Ramos (cell line): ENCODE measurements around the gene P2RY2.

Source experiments
- in situ Hi-C: fragments of 300-500 bp; cut with MboI; formaldehyde crosslinking; loops from one replicate; pipeline ENCODE4 v1.14.3; 2022; ENCODE audit warnings: low sequenced_read_pairs; ENCODE audit not compliant: unreplicated experiment

The P2RY2 gene

DNA sequence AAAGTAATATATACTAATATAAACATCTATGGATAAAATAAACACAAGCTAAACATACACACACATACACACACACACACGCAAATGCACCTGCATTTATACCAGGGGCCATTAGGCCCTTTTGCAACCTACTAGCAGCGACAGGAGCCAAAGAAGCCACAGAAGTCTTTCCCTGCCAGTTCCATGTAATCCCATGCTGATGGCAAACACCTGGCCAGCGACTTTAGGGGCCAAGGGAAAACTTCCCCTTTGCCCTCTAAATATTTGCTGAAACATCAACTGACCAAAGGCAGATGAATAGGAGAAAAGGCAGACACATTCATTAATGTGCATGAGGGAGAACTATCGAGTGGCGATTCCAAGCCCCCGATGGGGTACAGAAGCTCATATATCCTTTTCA, 14.8 kb upstream of the P2RY2 start:
- in situ Hi-C loops: no loop called here

DNA sequence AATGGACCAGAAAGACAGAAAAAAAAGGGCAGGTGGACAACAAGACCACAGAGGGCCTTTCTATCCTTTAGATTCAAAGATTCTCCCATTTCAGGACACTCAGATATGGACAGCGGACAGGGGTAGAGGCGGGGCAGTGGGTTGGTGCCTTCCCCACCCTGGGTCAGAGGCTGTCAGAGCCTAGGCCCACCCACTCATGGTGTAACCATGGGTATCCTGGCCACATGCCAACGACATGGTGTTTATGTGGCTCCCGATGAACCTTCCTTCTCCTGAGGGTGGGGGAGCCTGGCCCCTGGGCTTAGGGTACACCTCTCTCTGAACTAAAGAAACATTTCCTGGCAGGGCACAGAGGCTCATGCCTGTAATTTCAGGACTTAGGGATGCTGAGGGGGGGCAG, 14.3 kb upstream of the P2RY2 start:
- in situ Hi-C loops: no loop called here

DNA sequence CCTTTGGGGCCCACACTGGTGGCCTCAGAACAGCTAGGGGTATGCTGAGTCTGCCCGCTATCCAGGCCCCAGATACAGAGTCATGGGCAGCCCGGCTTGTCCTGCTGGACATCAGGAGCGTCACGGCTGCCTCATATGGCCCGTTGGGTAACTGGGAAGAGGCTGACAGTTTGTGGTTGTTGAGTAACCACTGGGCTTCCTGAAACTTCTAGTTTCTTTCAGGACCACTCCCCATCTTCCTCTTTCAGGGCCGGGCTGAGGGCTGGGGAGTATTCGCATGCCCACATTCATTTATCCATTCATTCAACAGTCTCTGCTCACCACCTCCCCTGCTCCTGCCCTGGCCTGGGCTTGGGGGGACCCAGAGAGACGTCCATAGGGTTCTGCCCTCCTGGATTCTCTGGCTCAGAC, 13.4 kb upstream of the P2RY2 start:
- in situ Hi-C loops: no loop called here

DNA sequence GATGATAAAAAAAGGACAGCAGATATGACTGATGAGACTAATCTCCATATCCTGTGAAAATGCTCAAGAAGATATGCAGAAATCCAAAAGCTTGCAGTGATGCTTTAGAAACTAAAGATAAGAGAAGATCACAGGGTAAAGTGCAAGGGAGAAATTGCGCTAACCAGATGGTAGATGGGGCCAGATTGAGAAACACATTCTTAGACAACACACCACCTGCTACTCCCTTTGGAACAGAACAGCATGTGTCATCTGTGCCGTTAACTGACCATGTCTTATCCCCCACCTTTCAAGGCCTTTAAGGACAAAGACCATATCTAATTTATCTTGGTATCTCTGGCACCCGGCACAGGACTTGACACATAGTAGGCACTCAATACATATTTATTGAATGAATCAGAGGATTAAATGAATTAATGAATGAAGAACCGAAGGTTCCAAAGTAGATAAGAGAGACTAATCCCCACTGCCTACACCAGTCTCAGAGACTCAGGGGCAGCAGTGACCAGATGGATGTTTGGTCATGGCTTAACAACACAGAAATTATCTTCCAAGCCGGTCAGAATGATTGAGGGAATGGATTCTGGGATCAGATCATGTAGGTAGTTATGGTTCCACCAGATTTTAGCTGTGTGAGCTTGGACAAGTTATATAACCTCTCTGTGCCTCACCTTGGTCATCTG, 12.3 kb upstream of the P2RY2 start:
- in situ Hi-C loops: no loop called here

DNA sequence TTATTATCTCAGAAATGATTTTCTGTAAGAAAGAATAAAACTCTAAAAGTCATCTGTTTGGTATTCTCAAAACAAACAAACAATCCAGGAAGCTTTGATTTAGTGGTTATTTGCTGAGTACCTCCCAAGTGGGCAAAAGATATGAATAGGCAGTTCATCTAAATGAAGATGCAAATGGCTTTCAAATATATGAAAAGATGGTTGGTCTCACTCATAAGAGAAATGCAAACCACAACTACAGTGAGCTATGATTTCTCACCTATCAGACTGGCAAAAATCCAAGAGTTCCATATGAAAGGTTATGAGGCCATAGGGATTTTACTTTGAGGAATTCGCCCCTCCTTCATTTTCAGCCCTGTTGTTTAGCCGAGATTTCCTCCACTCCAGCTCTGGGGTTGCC, 11.3 kb upstream of the P2RY2 start:
- in situ Hi-C loops: no loop called here

DNA sequence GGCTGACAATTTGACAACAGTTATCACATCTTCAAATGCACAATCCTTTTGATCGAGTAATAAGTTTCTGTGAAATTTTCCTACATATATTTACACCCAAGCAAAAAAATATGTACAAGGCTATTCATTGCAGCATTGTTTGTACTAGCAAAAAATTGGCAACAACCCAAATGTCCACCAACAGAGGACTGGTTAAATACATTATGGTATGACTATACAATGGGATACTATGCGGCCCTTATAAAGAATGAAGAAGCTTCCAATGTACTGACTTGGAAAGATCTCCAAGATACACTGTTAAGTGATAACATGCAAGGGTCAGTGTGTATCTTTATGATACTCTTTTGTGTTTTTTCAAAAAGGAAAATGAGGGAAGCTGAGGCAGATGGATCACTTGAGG, 8.2 kb upstream of the P2RY2 start:
- in situ Hi-C loops: no loop called here

DNA sequence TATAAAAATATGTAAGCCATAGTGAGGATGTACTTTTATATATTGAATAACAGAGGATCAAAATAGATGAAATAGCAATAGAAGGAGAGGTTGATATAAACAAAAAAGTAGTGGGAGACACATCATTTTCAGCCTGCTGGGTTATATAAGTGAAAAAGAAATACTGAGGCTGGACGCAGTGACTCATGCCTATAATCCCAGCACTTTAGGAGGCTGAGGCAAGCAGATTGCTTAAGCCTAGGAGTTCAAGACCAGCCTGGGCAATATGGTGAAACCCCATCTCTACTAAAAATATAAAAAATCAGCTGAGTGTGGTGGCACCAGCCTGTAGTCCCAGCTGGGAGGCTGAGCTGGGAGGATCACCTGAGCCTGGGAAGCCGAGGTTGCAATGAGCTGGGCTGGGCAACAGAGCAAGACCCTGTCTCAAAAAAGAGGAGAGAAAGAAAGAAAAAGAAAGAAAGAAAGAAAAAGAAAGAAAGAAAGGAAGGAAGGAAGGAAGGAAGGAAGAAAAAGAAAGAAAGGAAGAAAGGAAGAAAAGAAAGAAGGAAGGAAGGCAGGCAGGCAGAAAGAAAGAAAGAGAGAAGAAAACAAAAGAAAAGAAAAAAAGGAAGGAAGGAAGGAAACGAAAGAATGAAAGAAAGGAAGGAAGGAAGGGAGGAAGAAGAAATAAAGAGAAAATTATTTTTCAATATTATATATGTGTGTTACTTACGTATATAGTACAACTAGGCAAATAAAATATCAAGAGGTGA, 7.0 kb upstream of the P2RY2 start:
- in situ Hi-C loops: no loop called here

DNA sequence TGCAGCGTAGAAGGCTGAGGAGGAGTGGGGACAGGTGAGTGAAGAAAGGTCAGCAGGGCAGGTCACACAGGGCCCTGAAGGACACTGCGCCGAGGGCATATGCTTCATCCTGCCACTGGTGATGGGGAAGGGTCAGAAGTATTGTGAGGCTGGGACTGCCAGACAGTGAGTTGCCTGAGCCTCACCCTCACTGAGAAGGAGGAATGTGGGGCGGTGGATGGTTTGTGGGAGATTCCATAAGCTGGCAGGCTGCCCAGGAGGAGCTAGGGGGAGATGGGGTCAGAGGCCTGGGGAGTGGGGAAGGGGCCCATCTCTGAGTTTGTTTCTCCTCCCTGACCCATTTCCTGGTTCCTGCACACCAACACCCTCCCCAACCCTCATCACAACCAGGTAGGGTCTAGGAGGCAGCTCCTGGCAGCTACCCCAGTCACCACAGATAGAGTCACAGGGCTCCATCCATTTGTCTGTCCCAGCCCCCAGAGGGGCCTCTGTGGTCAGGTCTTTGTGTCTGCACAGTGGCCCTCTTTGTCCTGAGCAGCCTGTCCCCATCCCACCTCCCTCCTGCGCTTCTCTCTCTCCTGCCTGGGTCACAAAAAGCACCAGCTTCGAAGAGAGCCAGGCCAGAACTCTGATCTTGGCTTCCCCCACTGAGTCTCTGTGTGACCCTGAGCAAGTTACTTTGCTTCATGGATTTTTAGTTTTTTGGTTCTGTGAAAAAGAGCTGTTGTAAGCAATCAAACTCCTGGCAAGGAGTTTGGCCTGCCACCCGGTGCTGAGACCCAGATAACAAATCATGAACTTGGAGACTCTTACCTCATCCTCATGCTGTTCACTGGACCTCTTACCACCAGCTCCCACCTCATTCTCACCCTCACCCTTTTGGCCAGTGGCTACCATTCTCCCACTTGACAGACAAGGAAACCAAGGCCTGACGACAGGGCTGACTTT, 4.6 kb upstream of the P2RY2 start:
- in situ Hi-C loops: no loop called here

DNA sequence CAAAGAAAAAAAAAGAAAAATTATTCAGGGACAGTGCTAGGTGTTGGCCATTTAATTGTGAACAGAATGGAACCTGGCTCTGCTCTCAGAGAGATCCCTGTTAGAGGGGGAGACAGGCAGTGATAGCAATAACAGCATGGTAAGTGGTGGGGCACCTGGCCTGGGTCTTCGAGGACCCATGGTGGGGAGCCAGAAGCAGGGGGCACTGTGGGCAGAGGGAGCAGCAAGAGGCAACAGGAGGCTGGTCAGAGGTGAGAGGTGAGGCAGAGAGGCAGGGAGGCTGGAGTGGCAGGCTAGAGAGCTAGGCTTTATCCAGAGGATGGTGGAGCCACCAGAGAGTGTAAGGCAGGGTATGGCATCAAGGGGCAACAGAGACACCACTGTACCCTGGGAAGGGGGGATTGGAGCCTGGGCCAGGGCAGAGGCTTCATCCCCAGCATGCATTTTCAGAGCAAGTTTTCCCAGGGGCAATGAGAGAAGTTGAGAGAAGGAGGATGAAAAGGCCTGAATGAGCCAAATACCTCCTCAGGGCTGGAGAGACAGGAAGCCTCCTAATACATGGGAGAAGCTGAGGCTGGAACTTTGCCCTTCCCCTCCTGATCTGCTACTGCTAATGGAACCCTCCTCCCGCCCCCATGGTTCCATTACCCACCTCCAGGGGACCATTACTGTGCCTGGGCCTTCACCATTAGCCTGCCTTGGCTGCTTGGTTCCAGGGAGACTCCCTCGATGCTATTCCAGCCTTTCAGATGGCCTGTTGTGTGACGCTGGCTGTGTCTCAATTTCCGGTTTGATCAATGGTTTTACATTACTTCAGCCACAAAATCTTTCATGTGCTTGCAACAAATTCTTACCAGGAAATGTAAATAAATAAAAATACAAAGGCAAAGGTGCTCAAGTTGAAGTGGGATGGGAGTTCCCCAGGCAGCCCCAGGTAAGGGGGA, 2.6 kb upstream of the P2RY2 start:
- in situ Hi-C loops: no loop called here

DNA sequence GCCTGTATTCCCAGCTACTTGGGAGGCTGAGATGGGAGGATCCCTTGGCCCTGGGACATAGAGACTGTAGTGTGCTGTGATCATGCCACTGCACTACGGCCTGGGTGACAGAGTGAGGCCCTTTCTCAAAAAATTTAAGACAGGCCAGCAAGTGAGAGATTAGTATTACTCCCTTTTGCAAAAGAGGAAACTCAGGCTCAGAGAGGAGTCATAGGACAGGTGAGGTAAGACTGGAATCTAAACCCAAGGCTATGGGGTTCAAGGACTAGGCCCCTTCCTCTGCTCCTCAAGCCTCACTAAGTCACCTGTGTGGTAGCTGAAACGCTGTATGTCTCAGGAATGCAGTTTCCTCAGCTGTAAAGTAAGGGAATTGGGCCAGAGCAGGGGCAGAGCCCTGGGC, 1.6 kb upstream of the P2RY2 start:
- in situ Hi-C loops: no loop called here

DNA sequence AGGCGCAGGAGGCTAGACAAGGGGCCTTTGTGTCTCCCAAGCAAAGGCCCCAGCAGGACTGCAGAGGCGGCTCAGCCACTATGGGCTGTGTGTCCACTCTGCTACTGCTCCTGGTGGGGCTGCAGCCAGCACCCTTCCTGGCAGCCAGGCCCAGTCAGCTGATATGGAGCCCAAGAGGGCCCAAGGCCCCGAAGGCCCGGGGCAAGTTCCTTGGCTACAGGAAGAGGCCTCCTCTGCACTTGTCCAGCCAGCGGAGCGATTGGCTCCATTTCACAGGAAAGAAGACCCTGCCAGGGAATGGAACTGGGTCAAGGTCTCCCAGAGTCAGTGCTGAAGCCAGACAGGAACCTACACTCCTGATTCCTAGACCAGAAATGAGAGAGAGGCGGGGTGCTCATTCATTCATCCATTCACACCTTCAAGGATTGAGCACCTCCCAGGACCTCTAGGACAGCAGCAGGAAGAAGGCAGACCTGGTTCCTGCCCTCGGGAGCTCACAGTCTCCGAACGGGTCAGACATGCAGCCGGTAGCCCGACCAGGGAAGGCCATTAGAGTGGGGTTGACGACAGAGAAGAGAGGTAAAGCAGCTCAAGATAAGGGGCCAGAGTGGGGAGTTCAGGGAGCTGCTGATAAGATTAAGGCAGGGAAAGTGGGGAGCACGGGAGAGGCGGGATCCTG, 811 bp upstream of the P2RY2 start:
- in situ Hi-C loops: no loop called here

DNA sequence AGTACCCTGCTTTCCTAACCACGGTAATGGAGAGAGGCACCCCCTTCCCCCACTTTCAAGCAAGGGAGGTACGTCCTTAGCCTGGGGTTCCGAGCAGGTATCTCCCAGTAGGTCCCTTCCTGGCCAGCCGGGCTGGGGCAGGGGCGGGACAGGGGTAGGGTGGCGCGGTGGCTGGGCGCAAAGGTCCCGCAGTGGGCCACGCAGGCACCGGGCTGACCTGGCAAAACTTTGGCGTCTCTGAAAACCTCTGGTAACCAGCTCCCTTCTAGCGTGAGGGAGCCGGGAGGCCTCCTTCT, 323 bp upstream of the P2RY2 start:
- in situ Hi-C loops: no loop called here

DNA sequence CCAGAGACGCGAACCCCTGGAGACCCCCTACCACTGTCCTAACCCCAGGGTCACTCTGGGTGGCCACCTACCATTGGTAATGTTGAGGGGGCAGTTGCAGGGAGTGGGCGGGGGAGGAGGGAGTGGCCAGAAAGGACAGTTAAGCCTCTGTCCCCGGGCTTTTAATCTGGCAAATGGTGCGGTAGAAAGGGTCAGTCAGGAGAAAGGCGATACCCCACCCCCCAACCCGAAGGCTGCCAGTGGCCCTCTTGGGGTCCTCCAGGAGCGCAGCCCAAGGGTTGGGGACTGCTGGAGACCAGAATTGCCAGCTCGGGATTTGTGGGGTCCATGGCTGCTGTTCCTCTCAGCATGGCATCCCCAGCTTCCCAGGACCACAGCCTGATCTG, 742 bp downstream of the P2RY2 start:
- in situ Hi-C loops: no loop called here

DNA sequence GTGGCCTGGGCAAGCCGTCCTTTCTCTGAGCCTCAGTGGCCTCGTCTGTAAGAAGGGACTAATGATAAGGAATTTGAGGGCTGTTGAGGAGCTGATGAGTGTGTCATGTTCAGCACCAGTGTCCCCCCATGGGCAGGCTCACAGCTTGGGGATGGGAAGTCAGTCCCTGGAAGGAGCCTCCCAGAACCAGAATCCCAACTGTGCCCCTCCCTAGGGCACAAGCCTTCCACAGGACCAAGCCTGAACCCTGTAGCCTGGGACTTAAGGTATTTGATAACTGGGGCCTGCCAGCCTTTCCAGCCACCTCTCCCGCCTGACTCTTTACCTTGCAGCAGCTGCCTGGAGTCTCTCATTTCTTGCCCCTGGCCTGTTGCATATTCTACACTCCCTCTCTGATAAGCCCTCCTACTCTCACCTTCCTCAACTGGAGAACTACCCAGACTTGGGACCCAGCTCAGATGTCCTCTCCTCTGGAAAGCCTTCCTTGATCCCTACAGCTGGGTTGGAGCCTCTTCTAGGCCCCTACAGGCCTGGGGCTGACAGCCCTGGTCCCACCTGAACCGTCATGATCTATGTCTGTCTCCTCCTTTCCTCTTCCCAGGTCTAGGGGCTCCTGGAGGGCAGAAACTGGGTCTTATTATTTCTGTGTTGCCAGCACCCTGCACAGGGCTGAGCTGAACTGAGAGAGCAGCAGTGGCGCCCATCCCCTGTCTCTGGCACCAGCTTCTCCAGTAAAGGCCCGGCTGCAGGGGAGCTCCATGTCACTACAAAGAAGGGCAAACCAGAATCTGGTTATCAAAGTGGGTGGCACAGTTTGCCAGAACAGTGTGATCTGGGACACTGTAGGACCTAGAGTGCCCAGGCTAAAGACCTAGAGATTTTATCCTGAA, 1.6 kb downstream of the P2RY2 start:
- in situ Hi-C loops: no loop called here

DNA sequence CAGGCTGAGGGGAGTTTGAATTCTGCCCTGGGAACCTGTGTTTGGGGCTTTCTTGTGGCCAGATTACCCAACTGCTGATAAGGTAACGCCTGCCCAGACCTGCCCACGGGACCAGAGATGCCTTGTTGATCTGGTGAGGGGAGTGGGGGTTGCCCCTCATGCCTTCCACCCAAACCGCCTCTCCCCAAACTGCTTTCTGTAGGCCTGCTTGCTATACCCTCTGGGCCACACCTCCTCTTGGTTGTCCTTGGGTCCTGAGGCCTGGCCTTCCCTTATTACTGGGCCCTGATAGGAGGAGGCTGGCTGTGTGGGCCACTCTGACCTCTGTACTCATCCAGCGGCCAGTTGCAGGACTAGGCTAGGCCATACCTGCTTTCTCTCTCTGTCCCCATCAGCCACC, 3.4 kb downstream of the P2RY2 start:
- in situ Hi-C loops: no loop called here

DNA sequence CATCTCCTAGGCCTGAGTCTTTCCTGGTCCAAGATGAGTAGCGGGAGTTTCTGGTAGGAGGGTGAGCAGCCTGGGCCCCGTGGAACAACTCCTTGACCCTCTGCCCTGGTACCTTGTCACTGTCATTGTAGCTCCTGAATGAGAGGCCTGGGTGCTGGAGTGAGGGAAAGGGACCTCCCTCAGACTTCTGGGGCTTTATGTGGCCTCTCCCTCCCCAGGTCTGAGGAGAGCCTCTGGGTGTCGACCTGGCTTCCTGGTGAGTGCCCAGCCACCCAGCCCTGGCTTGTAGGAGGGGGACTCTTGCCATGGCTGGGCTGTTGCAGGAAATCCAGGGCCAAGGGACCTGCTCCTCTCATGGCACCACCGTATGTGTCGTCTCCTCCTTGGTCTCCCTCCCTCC, 3.9 kb downstream of the P2RY2 start:
- in situ Hi-C loops: no loop called here

DNA sequence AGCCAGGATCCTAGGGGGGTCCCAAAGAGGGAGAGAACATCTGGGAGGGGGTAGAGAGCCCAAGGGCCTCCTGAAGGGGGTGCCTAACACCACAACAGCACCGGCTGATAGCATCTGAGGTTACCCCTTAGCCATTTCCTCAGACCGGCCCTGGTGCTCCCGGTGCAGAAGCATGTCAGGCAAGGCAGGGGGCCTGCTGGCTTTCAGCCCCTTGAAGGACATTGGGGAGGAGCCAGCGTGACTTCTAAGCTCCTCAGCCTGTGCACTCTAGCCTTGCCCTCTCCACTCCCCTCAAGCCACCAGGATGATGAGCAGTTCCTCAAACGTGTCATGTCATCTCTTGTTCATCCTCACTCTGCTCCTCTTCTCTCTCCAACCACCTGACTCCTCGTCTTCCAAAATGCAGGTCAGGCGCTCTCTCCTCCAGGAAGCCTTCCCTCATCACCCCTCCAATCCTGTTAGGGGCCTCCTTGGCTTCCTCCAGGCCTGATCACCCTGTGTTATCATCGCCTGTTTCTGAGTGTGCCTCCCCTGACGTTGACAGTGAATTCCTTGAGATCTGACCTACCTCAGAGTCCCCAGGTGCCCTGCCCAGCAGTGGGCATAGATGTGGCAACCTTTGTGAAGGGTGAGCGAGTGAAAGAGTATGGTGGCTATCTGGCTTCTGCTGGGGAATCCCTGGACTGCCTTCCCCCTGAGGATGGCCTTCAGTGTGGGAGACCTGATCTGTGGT, 6.1 kb downstream of the P2RY2 start:
- in situ Hi-C loops: no loop called here
